Hepatocyte (in vitro differentiated cells): Measurements from ENCODE around the gene CDO1. TPM values are rescaled to one million over a fixed set of nuclear protein-coding genes. Genes with fewer than 3 reads are reported as not detected.

Experiments used
- DNase-seq: peaks from one replicate; pipeline ENCODE4 v3.0.0-alpha.2; 2016; ENCODE audit warnings: low spot score
- H2AFZ ChIP-seq: fragments of 200-600 bp; sonication (generic); 2 replicates; pipeline ENCODE4 v1.6.0; 2016; ENCODE audit warnings: antibody characterized with exemption, mild to moderate bottlenecking
- H3K27ac ChIP-seq: fragments of 200-600 bp; sonication (generic); 2 replicates; pipeline ENCODE4 v1.5.1; 2016; ENCODE audit warnings: mild to moderate bottlenecking
- H3K27me3 ChIP-seq: fragments of 200-600 bp; sonication (generic); 2 replicates; pipeline ENCODE4 v1.6.1; 2016
- H3K36me3 ChIP-seq: fragments of 200-600 bp; sonication (generic); replicated peaks from 2 replicates; pipeline ENCODE4 v1.5.1; 2016; ENCODE audit warnings: low read depth; ENCODE audit not compliant: insufficient read depth
- H3K4me1 ChIP-seq: fragments of 200-600 bp; sonication (generic); 2 replicates; pipeline ENCODE4 v1.5.1; 2016; ENCODE audit warnings: mild to moderate bottlenecking, moderate library complexity; ENCODE audit not compliant: insufficient read depth
- H3K4me2 ChIP-seq: fragments of 200-600 bp; sonication (generic); 2 replicates; pipeline ENCODE4 v1.6.0; 2016
- H3K4me3 ChIP-seq: fragments of 200-600 bp; sonication (generic); 2 replicates; pipeline ENCODE4 v1.5.1; 2016; ENCODE audit warnings: mild to moderate bottlenecking
- H3K79me2 ChIP-seq: fragments of 200-600 bp; sonication (generic); 2 replicates; pipeline ENCODE4 v1.6.0; 2017; ENCODE audit warnings: mild to moderate bottlenecking
- H3K9me2 ChIP-seq: fragments of 200-600 bp; sonication (generic); replicated peaks from 2 replicates; pipeline ENCODE4 v1.6.0; 2017; ENCODE audit warnings: mild to moderate bottlenecking; ENCODE audit not compliant: insufficient read depth
- H3K9me3 ChIP-seq: fragments of 200-600 bp; sonication (generic); 2 replicates; pipeline ENCODE4 v1.5.1; 2016; ENCODE audit warnings: low read depth, mild to moderate bottlenecking
- H4K20me1 ChIP-seq: fragments of 200-600 bp; sonication (generic); 2 replicates; pipeline ENCODE4 v1.6.0; 2016; ENCODE audit warnings: mild to moderate bottlenecking; ENCODE audit not compliant: insufficient read depth, poor library complexity, severe bottlenecking
- EZH2 ChIP-seq: fragments of 200-600 bp; sonication (generic); IDR thresholded peaks from 2 replicates; pipeline ENCODE4 v1.6.1; 2016; ENCODE audit warnings: antibody characterized with exemption, mild to moderate bottlenecking, borderline replicate concordance
- WGBS: methylation state at CpG from one replicate; pipeline ENCODE4 v1.1.6; 2016; ENCODE audit warnings: low lambda C conversion rate; ENCODE audit errors: missing lambda C conversion rate; 5-methylcytosine and 5-hydroxymethylcytosine counted together
- polyA plus RNA-seq: library from polyadenylated mRNA; unstranded; fragments of >200 nt; fragmentation: Nextera tagmentation; extraction: Ambion mirVana; gene quantifications from 2 replicates; pipeline ENCODE4 v1.2.1, GENCODE V29; 2016
- small RNA-seq: library from RNA; depleted of rRNA; stranded (forward); fragments of <200 nt; gene quantifications from one replicate; pipeline ENCODE3, GENCODE V24; 2014
- total RNA-seq: library from RNA; depleted of rRNA; stranded (reverse); fragments of >200 nt; gene quantifications from 2 replicates; pipeline ENCODE4 v1.2.3, GENCODE V29; 2014

CDO1 gene
- total and polyA plus RNA-seq, 2 experiments from 2014 or later, result 17.5 to 29.8 TPM

- no peak overlapping the region for H2AFZ ChIP-seq
- DNase-seq, result no peak
- WGBS, result 83% methylated on average over 1 of the region's 1 CpG
Measured at GRCh38 chr5:115755675-115756074, 60.8 kb downstream of the CDO1 start.

More at GRCh38 chr5:115755675-115756074, 60.8 kb downstream of the CDO1 start:
- H3K9me2 ChIP-seq, result no peaks in the 10 kb centered on the region
- H3K27me3 ChIP-seq, result no peaks in the 10 kb centered on the region
- H3K4me3 ChIP-seq, result no peak overlapping the region
- no peaks in the 10 kb centered on the region for H3K79me2 ChIP-seq
- H3K9me3 ChIP-seq, result no peaks in the 10 kb centered on the region
- H3K27ac ChIP-seq, result no peak overlapping the region
- no peak for TF ChIP-seq EZH2
- H3K4me1 ChIP-seq, result no peaks in the 10 kb centered on the region
- H3K4me2 ChIP-seq, result no peak overlapping the region
- no peaks in the 10 kb centered on the region for H3K36me3 ChIP-seq
- H4K20me1 ChIP-seq, result no peaks in the 10 kb centered on the region

Small RNA genes lying within 50 kb of the gene (small RNA-seq; reads per million reads assigned to genes)
- gene RNU2-49P, result not detected

Other genes with a start within 250 kb of the CDO1 start
- gene TICAM2, start 214.2 kb downstream of the CDO1 start, total RNA-seq, result 2.1 TPM in 1 of 2 replicates, not detected in the other
- gene TICAM2, start 214.2 kb downstream of the CDO1 start, polyA plus RNA-seq, result 2.5 TPM in 2 replicates
- 184 and 214 TPM in 2 replicates for gene TMED7, start 190.6 kb downstream of the CDO1 start, total RNA-seq
- 75.3 and 88.1 TPM in 2 replicates for gene TMED7, start 190.6 kb downstream of the CDO1 start, polyA plus RNA-seq
- 48.3 and 85.7 TPM in 2 replicates for gene ATG12, start 24.9 kb upstream of the CDO1 start, total RNA-seq
- gene ATG12, start 24.9 kb upstream of the CDO1 start, polyA plus RNA-seq, result 65.3 and 66.0 TPM in 2 replicates
- 122 and 362 TPM in 2 replicates for gene AP3S1, start 25.3 kb upstream of the CDO1 start, total RNA-seq
- gene AP3S1, start 25.3 kb upstream of the CDO1 start, polyA plus RNA-seq, result 130 and 148 TPM in 2 replicates
- gene LVRN, start 145.8 kb upstream of the CDO1 start, total RNA-seq, result 0.36 and 0.43 TPM in 2 replicates
- gene LVRN, start 145.8 kb upstream of the CDO1 start, polyA plus RNA-seq, result not detected in 2 replicates
- gene ARL14EPL, start 215.8 kb upstream of the CDO1 start, total RNA-seq, result 0.07 TPM in 1 of 2 replicates, not detected in the other
- not detected in 2 replicates for gene ARL14EPL, start 215.8 kb upstream of the CDO1 start, polyA plus RNA-seq